Upper lobe of left lung (tissue), 6 donors: ENCODE data around the gene SPEF1. TPM values are rescaled to one million over a fixed set of nuclear protein-coding genes. Genes with fewer than 3 reads are reported as not detected.

Experiments used
- ATAC-seq, 2 donors: fragments of 200-7000 bp; cut with Tn5 transposase; one replicate each; pipeline ENCODE4 v1.9.1; 2022; ENCODE audit warnings: mild to moderate bottlenecking in 2 of 2, moderate library complexity in 2 of 2; ENCODE audit not compliant: low FRiP score in 2 of 2
- DNase-seq, 2 donors: peaks; one replicate each; pipeline ENCODE4 v3.0.0-alpha.2; 2019 to 2020
- H3K27ac ChIP-seq, 4 donors: fragments of 200-600 bp; sonication (generic); one replicate each; pipeline ENCODE4 v1.5.1; 2016 to 2019
- H3K27me3 ChIP-seq, 4 donors: fragments of 200-600 bp; sonication (generic); one replicate each; pipeline ENCODE4 v1.5.1; 2017 to 2019
- H3K36me3 ChIP-seq, 4 donors: fragments of 200-600 bp; sonication (generic); one replicate each; pipeline ENCODE4 v1.5.1; 2016 to 2019
- H3K4me1 ChIP-seq, 4 donors: fragments of 200-600 bp; sonication (generic); one replicate each; pipeline ENCODE4 v1.5.1; 2018 to 2019
- H3K4me3 ChIP-seq, 4 donors: fragments of 200-600 bp; sonication (generic); one replicate each; pipeline ENCODE4 v1.5.1; 2017 to 2019; ENCODE audit warnings: mild to moderate bottlenecking in 2 of 4, moderate library complexity in 1 of 4
- H3K9me3 ChIP-seq, 4 donors: fragments of 200-600 bp; sonication (generic); one replicate each; pipeline ENCODE4 v1.5.1; 2018 to 2019
- EP300 ChIP-seq, 4 donors: sonication (generic); formaldehyde crosslinking; IDR thresholded peaks; one replicate each; pipeline ENCODE4 v1.5.1; 2017; ENCODE audit warnings: antibody characterized with exemption in 4 of 4, control low read depth in 2 of 4
- POLR2A ChIP-seq, 4 donors: fragments of 450-650 bp; IDR thresholded peaks; one replicate each; pipeline ENCODE4 v1.5.1; 2016 to 2017; ENCODE audit warnings: antibody characterized with exemption in 4 of 4, mild to moderate bottlenecking in 2 of 4
- POLR2AphosphoS5 ChIP-seq, 2 donors: sonication (generic); formaldehyde crosslinking; IDR thresholded peaks; one replicate each; pipeline ENCODE4 v1.5.1; 2017; ENCODE audit warnings: antibody characterized with exemption in 2 of 2
- WGBS, 2 donors: methylation state at CpG; one replicate each; pipeline ENCODE4 v1.1.5; 2017 to 2018; 5-methylcytosine and 5-hydroxymethylcytosine counted together
- total RNA-seq, 6 donors: library from RNA; depleted of rRNA in 4 of 6; stranded (reverse); fragments of >200 nt in 4 of 6; gene quantifications; one replicate each; pipeline versions ENCODE4 v1.1.0 to v1.2.1, GENCODE V29; 2016 to 2021
- TF ChIP-seq, protein P1 (sequence below), 6 experiments: fragments of 450-650 bp in 4 of 6; fragments of 200-600 bp in 2 of 6; sonication (generic) in 2 of 6; IDR thresholded peaks; one replicate each; pipeline ENCODE4 v1.5.1; 2016 to 2019; ENCODE audit warnings: antibody characterized with exemption in 6 of 6
- donor health status: DM: no; HTN: no; CAD: no; lungs with moderate emphysema.
- donor health status: DM: no; HTN: yes; CAD: no; lungs with severe emphysema.

The SPEF1 gene
- total RNA-seq, 6 donors from 2014 or later: 0.34 to 15.1 (median 5.4) TPM

DNA sequence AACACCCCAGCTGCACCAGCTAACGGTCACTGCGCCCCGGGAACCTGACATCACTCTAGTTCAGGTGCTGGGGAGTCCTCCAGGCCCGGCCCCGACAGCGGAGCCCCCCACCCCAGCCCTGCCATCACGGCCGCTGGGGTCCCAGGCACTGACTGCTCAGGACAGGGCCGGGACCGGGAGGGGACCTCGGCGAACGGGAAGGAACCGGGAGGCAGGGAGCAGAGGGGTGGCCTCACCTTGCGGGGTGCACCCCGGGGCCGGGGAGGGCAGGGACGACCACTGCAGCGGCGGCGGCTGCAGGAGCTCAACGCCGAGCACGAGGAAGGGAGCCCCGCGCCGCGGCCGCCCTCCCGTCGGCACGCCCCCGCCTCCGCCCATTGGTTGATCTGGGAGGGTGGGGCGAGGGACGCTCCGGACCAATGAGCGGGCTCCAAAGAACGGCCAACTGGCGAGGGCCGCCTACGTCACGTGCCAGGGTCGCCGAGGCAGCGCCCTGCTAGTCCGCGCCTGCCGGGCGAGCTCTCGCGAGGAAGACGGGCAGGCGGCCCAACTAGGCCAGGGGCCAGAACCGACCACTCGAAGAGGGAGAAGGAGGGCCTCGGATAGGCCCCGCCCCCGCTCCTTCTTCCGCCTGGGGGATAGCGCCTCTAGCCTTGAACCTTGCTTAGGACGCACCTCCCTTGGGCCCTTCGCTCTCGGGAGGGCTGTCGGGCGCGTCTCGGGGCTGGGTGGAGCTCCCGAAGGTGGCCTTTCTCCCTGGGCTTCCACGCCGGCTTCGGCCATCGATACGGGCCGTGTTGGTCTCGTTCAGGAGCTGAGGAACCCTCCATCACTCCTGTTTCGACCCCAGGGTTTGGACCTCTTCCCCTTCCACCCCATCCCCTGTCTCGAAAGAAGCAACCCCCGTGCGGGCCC lies 13.6 kb downstream of the SPEF1 start, which contains the start of gene ADISSP:
TSS of gene ADISSP (minus strand) at position 327 of the 915 bp plus-strand sequence. CDS start 7,653 bp downstream, outside the sequence.
- ATAC-seq: peak; percentile 97
- Histone ChIP-seq H3K27ac (peak within 1 kb of the TSS; percentile 83 to 93 (median 91)), H3K36me3 (no peaks in the 10 kb centered on the region), H3K4me1 (peaks cover 24 to 48% (median 29%) of the 10 kb centered on the region in 4 donors), H3K4me3 (peak within 1 kb of the TSS; percentile 70 to 87 (median 76)), H3K27me3 (no peaks in the 10 kb centered on the region), H3K9me3 (no peaks in the 10 kb centered on the region)
- peak; percentile 99 for DNase-seq
- TF ChIP-seq, protein P1, sequence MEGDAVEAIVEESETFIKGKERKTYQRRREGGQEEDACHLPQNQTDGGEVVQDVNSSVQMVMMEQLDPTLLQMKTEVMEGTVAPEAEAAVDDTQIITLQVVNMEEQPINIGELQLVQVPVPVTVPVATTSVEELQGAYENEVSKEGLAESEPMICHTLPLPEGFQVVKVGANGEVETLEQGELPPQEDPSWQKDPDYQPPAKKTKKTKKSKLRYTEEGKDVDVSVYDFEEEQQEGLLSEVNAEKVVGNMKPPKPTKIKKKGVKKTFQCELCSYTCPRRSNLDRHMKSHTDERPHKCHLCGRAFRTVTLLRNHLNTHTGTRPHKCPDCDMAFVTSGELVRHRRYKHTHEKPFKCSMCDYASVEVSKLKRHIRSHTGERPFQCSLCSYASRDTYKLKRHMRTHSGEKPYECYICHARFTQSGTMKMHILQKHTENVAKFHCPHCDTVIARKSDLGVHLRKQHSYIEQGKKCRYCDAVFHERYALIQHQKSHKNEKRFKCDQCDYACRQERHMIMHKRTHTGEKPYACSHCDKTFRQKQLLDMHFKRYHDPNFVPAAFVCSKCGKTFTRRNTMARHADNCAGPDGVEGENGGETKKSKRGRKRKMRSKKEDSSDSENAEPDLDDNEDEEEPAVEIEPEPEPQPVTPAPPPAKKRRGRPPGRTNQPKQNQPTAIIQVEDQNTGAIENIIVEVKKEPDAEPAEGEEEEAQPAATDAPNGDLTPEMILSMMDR (IDR thresholded peaks at IDR 0.05): peak in 1 of 6 experiments; percentile 17
- peak; percentile 64 to 75 for TF ChIP-seq POLR2AphosphoS5 (IDR thresholded peaks at IDR 0.05)
- peak in 2 of 4 donors; percentile 56 to 78 for TF ChIP-seq POLR2A (IDR thresholded peaks at IDR 0.05)
- TF ChIP-seq EP300 (IDR thresholded peaks at IDR 0.05): no peak
- WGBS, 2 donors: 0 to 4% methylated on average over 11 to 50 of the region's 80 CpGs

DNA sequence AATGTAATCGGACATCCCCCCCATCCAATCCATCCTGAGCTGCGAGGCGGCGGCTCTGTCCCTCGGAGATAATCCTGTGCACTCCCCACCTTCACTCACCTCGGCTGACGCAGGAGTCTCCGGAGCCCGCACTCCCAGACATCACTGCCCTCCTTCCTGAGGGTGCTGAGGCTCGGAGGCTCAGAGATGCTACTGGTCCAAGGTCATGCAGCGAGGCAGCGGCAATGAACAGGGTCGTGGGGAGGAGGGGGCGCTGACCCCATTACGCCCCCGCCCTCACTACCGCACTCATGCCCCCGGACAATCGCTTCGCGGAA lies 14.2 kb downstream of the SPEF1 start:
- Histone ChIP-seq H3K9me3 (no peaks in the 10 kb centered on the region), H3K27ac (peak overlapping the region in 3 of 4 donors; percentile 10 to 90 (median 47)), H3K36me3 (no peaks in the 10 kb centered on the region), H3K27me3 (no peaks in the 10 kb centered on the region), H3K4me3 (peak overlapping the region; percentile 70 to 87 (median 76)), H3K4me1 (peaks cover 24 to 48% (median 29%) of the 10 kb centered on the region in 4 donors)
- DNase-seq (no peak), ATAC-seq (no peak)
- TF ChIP-seq POLR2A (IDR thresholded peaks at IDR 0.05): no peak
- TF ChIP-seq, protein P1 (IDR thresholded peaks at IDR 0.05): no peak
- TF ChIP-seq EP300 (IDR thresholded peaks at IDR 0.05): no peak
- TF ChIP-seq POLR2AphosphoS5 (IDR thresholded peaks at IDR 0.05): no peak
- WGBS, 2 donors: 0% methylated on average over 1 to 21 of the region's 21 CpGs

DNA sequence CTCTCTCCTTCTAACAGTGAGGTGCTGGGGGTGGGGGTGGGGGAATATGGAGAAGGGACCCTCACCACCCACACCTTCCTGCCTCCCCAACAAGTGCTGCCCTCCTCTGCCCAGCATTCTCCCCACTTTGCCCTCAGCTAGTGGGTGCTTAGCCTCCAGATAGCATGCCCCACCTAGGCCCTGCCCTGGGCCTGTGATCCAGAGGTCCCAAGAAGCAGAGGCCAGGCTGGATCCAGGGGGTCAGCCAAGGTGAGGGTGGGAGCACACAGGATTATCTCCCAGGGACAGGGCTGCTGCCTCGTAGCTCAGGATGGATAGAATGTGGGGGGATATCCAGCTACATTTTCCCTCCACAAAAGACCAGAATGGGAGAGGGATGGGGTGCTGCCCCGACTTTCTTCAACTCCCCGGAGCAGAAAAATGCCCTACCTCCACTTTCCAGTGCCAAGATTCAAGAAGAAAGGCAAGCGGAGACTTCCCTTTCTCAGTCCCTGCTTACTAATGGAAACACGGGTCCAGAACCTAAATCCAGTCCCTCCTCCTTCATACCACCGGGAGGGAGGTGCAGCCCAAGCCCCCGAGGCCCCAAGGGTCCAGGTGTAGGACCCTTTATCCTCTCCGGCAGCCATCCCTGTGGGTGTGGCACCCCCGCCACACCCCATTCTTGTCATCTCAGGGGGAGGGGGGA lies 14.7 kb downstream of the SPEF1 start:
- TF ChIP-seq POLR2A (IDR thresholded peaks at IDR 0.05): no peak
- TF ChIP-seq EP300 (IDR thresholded peaks at IDR 0.05): no peak
- TF ChIP-seq, protein P1 (IDR thresholded peaks at IDR 0.05): no peak
- TF ChIP-seq POLR2AphosphoS5 (IDR thresholded peaks at IDR 0.05): no peak
- 23 to 31% methylated on average over 6 to 9 of the region's 9 CpGs for WGBS, 2 donors
- Histone ChIP-seq H3K4me3 (peak overlapping the region; percentile 70 to 87 (median 76)), H3K36me3 (no peaks in the 10 kb centered on the region), H3K9me3 (no peaks in the 10 kb centered on the region), H3K4me1 (peaks cover 24 to 48% (median 29%) of the 10 kb centered on the region in 4 donors), H3K27ac (peak overlapping the region in 3 of 4 donors; percentile 10 to 90 (median 21)), H3K27me3 (no peaks in the 10 kb centered on the region)
- ATAC-seq (no peak), DNase-seq (no peak)

DNA sequence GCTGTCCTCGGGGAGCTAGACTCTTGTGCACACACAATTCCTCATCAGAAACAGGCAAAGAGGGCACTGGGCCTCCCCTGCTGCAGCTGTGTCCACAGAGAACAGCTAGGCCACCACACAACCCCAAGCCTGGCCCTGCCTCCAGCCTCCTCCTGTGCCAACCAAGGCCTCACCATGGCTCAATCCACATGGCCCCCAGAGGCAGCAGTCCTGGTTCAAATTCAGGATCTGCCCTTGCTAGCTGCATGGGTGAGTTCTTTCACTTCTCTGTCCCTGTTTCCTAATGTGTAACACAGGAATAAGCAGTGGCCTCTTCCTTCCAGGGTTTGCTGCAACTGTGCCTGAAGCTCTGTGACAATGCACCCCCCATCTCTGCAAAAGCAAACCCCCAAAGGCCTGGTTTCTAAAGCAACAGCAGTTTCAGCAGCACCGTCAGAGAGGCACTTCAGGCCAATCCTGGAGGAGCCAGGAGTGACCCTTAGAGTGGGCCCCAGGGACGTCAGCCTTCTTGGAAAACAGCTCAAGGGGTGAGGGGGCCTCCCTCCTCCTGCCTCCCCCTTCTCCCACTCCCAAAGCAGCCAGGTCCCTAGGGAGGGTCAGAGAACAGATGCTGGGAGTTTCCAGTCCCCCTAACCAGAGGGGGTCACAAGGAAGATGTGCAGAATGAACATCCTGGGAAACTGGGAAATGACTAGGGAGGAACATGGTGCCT lies 15.9 kb downstream of the SPEF1 start:
- WGBS, 2 donors: 57 to 59% methylated on average over 1 to 3 of the region's 3 CpGs
- no peak for DNase-seq
- H3K4me3 ChIP-seq: no peak overlapping the region
- H3K27ac ChIP-seq: peak overlapping the region in 1 of 4 donors; percentile 41
- TF ChIP-seq, protein P1 (IDR thresholded peaks at IDR 0.05): no peak
- TF ChIP-seq POLR2AphosphoS5 (IDR thresholded peaks at IDR 0.05) (no peak), POLR2A (IDR thresholded peaks at IDR 0.05) (no peak), EP300 (IDR thresholded peaks at IDR 0.05) (no peak)
- ATAC-seq: no peak
- no peaks in the 10 kb centered on the region for H3K27me3 ChIP-seq
- no peaks in the 10 kb centered on the region for H3K9me3 ChIP-seq
- no peaks in the 10 kb centered on the region for H3K36me3 ChIP-seq
- H3K4me1 ChIP-seq: peaks cover 24 to 48% (median 29%) of the 10 kb centered on the region in 4 donors
